ENCODE data around the gene HNRNPH1.

The HNRNPH1 gene

DNA sequence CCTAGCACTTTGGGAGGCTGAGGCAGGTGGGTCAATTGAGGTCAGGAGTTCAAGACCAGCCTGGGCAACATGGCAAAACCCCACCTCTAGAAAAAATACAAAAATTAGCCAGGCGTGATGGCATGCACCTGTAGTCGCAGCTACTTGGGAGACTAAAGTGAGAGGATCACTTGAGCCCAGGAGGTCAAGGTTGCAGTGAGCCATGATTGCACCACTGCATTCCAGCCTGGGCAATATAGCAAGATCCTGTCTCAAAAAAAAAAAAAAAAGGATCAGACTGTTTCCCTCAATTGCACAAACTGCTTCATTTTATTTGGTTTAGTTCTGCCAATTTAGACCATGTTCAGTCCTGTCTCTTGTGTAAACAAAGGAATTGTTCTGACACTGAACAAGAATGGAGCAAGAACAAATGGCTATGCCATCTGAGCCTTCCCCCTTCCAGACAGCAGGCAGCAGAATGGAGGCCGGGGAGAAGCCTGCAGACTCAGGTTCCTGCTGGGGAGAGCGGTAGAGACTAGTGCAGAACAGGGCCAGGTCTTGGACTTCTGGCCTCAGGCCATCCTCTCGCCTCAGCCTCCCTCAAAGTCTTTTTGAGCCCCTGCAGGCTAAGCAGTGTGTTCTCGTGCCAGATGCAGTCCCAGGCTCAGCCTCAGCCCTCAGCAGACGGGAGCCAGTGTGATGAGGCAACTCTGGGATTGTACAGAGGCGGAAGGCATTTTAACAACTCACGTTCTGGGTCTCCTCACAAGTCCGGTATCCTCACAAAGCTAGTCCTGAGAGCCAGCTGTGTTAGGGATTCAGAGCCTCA lies 18.2 kb downstream of the HNRNPH1 start:
- TF ChIP-seq, protein P1, sequence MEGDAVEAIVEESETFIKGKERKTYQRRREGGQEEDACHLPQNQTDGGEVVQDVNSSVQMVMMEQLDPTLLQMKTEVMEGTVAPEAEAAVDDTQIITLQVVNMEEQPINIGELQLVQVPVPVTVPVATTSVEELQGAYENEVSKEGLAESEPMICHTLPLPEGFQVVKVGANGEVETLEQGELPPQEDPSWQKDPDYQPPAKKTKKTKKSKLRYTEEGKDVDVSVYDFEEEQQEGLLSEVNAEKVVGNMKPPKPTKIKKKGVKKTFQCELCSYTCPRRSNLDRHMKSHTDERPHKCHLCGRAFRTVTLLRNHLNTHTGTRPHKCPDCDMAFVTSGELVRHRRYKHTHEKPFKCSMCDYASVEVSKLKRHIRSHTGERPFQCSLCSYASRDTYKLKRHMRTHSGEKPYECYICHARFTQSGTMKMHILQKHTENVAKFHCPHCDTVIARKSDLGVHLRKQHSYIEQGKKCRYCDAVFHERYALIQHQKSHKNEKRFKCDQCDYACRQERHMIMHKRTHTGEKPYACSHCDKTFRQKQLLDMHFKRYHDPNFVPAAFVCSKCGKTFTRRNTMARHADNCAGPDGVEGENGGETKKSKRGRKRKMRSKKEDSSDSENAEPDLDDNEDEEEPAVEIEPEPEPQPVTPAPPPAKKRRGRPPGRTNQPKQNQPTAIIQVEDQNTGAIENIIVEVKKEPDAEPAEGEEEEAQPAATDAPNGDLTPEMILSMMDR (conservative IDR thresholded peaks at IDR 0.05; ENCODE audit: low read depth, low read length), result no peak
- no peak overlapping the region for H3K4me2 ChIP-seq

DNA sequence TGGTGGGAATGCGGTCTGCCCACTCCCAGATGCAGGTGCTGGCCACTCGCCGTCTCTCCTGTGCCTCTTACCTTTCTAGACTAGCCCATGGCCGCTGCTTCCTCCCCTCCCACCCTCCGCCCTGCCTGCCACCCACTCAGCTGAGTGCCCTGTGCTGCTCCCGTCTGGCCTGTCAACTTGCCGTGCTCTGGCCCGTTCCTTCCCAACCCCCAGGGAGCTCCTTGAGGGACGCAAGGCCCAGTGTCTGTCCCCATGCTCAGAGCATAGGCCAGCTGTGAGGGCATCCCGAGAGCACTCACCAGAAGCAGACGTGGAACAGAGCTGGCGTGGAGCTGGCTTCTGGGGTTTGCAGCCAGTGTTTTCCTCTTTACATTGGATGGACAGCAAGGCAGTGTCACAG lies 20.2 kb downstream of the HNRNPH1 start:
- no peaks in the 10 kb centered on the region for H3K27me3 ChIP-seq (ENCODE audit: insufficient read depth, low read depth)
- TF ChIP-seq, protein P1 (conservative IDR thresholded peaks at IDR 0.05; ENCODE audit: low read depth, low read length), result no peak
- no peak overlapping the region for H3K27ac ChIP-seq
- no peak overlapping the region for H3K9ac ChIP-seq
- no peaks in the 10 kb centered on the region for H4K20me1 ChIP-seq (ENCODE audit: insufficient read depth)
- H3K4me2 ChIP-seq, result no peak overlapping the region
- H3K79me2 ChIP-seq (ENCODE audit: insufficient read depth, low read depth), result no peaks in the 10 kb centered on the region
- no peaks in the 10 kb centered on the region for H3K36me3 ChIP-seq (ENCODE audit: insufficient read depth)
- H3K4me1 ChIP-seq (ENCODE audit: low read depth, poor library complexity, severe bottlenecking), result peaks cover 8% of the 10 kb centered on the region
- no peak overlapping the region for H3K4me3 ChIP-seq (IDR thresholded peaks at IDR 0.05; ENCODE audit: insufficient read depth, low read depth, low read length)
- H2AFZ ChIP-seq (ENCODE audit: low read depth), result no peak overlapping the region

More for the DNA sequence above, 18.2 kb downstream of the HNRNPH1 start:
- Histone ChIP-seq H3K79me2 (ENCODE audit: insufficient read depth, low read depth) (no peaks in the 10 kb centered on the region), H3K4me3 (IDR thresholded peaks at IDR 0.05; ENCODE audit: insufficient read depth, low read depth, low read length) (no peak overlapping the region), H3K36me3 (ENCODE audit: insufficient read depth) (no peaks in the 10 kb centered on the region), H3K9ac (no peak overlapping the region), H2AFZ (ENCODE audit: low read depth) (no peak overlapping the region), H3K27me3 (ENCODE audit: insufficient read depth, low read depth) (no peaks in the 10 kb centered on the region), H3K4me1 (ENCODE audit: low read depth, poor library complexity, severe bottlenecking) (peaks cover 22% of the 10 kb centered on the region), H3K27ac (no peak overlapping the region), H4K20me1 (ENCODE audit: insufficient read depth) (no peaks in the 10 kb centered on the region)

DNA sequence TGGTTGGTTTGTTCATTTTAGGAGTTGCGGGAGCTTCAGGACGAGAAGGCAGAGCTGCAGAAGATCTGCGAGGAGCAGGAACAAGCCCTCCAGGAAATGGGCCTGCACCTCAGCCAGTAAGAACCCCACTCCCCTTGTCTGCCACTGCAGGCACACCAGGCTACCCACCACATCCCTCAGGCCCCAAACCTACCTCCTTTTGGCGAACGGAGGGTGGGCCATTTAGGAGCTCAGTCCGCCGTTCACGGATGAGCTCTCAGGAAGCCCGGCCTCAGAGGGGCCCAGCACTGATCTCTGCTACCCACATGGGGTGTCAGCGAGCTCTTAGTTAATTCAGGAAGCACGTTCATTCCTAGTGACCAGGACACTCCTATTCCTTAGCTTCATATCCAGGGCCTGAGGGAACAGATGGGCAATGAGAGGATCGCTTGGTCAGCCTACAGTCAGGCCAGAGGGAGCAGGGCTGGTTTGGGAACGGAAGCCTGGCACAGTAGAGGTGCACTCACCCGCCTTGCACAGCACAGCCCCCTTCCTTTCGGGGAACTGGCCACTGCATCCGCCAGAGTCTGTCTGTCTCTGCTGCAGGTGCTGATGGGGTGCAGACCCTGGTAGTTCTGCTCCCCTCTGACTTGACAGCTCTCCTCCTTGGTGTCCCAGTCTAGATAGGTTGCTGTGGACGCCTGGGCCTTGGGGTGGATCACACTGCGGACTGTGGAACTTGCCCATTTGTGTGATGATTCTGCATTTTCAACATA lies 21.4 kb downstream of the HNRNPH1 start:
- H3K27ac ChIP-seq, result no peak overlapping the region
- H3K4me1 ChIP-seq (ENCODE audit: low read depth, poor library complexity, severe bottlenecking), result no peaks in the 10 kb centered on the region
- H2AFZ ChIP-seq (ENCODE audit: low read depth), result no peak overlapping the region
- H3K9ac ChIP-seq, result no peak overlapping the region
- no peaks in the 10 kb centered on the region for H3K79me2 ChIP-seq (ENCODE audit: insufficient read depth, low read depth)
- no peak overlapping the region for H3K4me2 ChIP-seq
- TF ChIP-seq, protein P1 (conservative IDR thresholded peaks at IDR 0.05; ENCODE audit: low read depth, low read length), result no peak
- no peaks in the 10 kb centered on the region for H3K36me3 ChIP-seq (ENCODE audit: insufficient read depth)
- H3K4me3 ChIP-seq (IDR thresholded peaks at IDR 0.05; ENCODE audit: insufficient read depth, low read depth, low read length), result no peak overlapping the region
- no peaks in the 10 kb centered on the region for H4K20me1 ChIP-seq (ENCODE audit: insufficient read depth)
- H3K27me3 ChIP-seq (ENCODE audit: insufficient read depth, low read depth), result no peaks in the 10 kb centered on the region

DNA sequence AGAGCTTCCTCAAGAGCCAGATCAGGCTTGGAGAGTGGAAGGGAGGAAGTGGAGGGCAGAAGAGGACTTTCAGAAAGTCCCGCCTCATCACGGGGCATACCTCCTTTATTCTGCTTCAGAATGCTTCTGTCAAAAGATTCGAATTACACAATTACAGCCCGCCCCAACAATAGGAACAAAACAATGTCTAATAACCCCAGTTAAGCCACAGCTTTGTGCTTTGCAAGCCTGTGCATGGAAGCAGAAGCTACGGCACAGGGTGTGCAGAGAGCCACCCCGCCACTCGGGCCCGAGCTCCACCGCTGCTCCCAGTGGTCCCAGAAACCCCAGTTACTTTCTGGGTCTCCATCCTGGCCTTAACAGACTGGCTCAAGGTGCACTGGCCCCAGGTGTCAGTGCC lies 23.5 kb downstream of the HNRNPH1 start:
- Histone ChIP-seq H2AFZ (ENCODE audit: low read depth) (no peak overlapping the region), H3K79me2 (ENCODE audit: insufficient read depth, low read depth) (no peaks in the 10 kb centered on the region), H3K36me3 (ENCODE audit: insufficient read depth) (no peaks in the 10 kb centered on the region), H3K9ac (no peak overlapping the region), H3K4me1 (ENCODE audit: low read depth, poor library complexity, severe bottlenecking) (no peaks in the 10 kb centered on the region), H3K4me3 (IDR thresholded peaks at IDR 0.05; ENCODE audit: insufficient read depth, low read depth, low read length) (no peak overlapping the region), H3K27me3 (ENCODE audit: insufficient read depth, low read depth) (no peaks in the 10 kb centered on the region), H4K20me1 (ENCODE audit: insufficient read depth) (no peaks in the 10 kb centered on the region), H3K27ac (no peak overlapping the region), H3K4me2 (no peak overlapping the region)
- TF ChIP-seq, protein P1 (conservative IDR thresholded peaks at IDR 0.05; ENCODE audit: low read depth, low read length), result no peak
